Muscle of back (tissue), 11 donors: ENCODE results near the gene GNLY. TPM values are rescaled to one million over a fixed set of nuclear protein-coding genes. Genes with fewer than 3 reads are reported as not detected.
"Not testable (repeated sequence)": the region's sequence is repeated elsewhere in the genome, so short reads cannot be mapped to it uniquely, and the experiment has no call there.

Source experiments
- DNase-seq, 3 donors: peaks; one replicate each; pipeline versions ENCODE4 v3.0.0 to v3.0.0-alpha.2; 2013
- polyA plus RNA-seq, 10 donors: library from polyadenylated mRNA; unstranded; fragments of 120-200 nt; gene quantifications; one replicate each; pipeline ENCODE4 v1.2.1, GENCODE V29; 2013; ENCODE audit not compliant: insufficient read length in 10 of 10

Gene GNLY
- polyA plus RNA-seq, 10 donors: 0.50 to 3.6 (median 1.0) TPM

DNA sequence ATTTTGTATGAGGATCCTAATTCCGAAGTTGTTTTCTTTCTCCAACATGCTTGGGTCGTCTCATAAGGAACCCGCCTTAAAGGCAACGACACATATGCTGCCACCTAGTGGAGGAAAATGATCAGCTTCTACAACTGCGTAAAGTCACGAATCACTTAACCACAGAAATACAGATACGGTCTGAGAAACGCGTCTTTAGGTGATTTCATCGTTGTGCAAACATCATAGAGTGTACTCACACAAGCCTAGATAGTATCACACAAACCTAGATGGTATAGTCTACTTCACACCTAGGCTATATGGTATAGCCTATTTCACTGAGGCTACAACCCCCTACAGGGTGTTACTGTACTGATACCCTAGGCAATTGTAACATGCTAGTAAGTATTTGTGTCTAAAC is 13.1 kb downstream of the GNLY start:
- peak; percentile 78 to 87 (median 79) for DNase-seq

DNA sequence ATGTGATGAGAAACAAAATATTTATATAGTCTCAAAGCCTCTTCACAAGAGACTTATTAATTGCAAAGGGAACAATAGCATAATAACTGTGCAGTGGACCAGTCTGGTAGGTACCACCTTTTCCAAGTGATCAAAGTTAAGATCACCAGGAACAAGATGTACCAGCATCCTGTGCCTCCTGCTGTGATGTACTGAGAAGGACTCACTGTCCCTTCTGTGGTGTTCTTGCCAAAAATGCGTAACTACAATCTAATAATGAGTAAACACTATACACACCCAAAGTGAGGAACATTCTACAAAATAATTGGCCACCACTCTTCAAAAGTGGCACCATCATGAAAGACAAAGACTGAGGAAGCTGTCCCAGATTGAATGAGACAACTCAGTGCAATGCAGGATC is 14.5 kb downstream of the GNLY start:
- DNase-seq: no peak

GRCh38 chr2:85709401-85709811 is 15.2 kb downstream of the GNLY start:
- peak in 1 of 3 donors; percentile 22 for DNase-seq

GRCh38 chr2:85710687-85711577 is 16.8 kb downstream of the GNLY start:
- no peak for DNase-seq

GRCh38 chr2:85711578-85712060 is 17.5 kb downstream of the GNLY start:
- DNase-seq: no peak

- no peak for DNase-seq
Measured at GRCh38 chr2:85712336-85712735, 18.2 kb downstream of the GNLY start.

DNA sequence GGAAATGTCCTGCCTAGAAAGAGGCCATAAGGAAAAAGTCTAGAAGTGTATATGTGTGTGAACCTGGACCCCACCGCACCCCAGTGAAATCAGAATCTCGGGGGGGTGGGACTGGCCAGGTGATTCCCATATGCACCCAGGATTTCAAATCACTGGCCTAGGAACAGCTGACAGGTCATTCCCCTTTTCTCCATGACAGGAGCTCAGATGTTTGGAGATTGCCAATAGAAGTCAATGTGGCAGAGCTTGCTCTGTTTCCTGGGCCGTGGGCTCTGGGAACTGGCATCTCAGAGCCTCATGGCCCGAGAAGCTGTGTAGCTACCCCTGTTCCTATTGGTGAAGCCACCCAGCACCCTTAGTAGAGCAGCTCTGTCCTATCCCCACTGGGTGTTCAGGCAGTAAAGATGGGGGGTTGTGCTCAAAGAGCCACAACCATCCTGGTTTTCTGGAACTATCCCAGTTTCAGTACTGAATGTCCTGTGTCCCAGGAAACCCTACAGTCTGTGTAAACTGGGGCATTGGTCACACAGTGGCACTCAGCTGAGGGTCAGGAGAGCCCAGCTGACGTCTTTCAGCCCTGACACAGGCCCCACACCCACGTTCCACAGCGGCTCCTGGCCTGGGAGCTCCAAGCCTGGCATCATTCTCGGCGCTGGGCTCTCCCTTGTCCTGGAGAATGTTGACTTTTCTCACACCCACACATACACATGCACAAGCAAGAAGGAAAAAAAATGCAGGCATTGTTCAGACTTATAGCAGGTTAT is 18.9 kb downstream of the GNLY start:
- DNase-seq: no peak

GRCh38 chr2:85713836-85714235 is 19.7 kb downstream of the GNLY start:
- DNase-seq: no peak

DNA sequence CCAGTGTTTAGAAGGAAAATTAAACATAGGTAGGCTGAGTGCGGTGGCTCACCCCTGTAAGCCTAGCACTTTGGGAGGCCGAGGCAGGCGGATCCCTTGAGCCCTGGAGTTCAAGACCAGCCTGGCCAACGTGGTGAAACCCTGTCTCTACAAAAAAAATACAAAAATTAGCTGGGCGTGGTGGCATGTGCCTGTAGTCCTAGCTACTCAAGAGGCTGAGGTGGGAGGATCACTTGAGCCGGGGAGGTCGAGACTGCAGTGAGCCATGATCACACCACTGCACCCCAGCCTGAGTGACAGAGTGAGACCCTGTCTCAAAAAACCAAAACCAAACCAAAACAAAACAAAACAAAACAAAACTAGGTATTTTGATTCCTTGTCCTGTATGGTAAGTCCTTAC is 20.3 kb downstream of the GNLY start:
- DNase-seq: not testable (repeated sequence)

- DNase-seq: no peak
Measured at GRCh38 chr2:85714841-85715240, 20.7 kb downstream of the GNLY start.

DNA sequence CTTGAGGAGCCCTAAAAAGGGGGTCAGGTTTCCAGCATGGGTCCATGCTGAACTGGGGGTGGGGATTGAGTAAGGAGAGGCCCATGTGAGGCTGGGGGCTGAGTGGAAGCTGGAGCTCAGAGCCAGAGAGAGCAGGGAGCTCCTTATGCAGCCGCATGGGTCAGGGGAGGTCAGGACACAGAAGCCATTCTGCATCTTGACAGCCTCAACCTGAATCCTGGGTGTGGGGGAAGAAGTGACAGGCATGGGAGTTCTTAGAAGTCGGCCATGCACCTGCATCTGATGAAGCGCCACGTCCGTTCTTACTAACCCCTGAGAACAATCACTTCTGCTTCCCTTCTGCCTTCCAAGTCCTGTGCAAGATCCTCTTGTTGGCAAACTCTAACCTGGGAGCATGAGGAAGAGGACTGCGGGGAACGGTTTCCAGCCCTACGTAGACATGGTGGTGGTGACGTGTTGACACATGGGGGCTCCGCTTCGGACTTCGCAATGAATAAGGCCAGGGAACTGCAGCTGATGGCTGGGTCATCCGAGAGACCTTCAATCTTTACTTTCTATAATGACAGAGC is 22.3 kb downstream of the GNLY start:
- no peak for DNase-seq

DNA sequence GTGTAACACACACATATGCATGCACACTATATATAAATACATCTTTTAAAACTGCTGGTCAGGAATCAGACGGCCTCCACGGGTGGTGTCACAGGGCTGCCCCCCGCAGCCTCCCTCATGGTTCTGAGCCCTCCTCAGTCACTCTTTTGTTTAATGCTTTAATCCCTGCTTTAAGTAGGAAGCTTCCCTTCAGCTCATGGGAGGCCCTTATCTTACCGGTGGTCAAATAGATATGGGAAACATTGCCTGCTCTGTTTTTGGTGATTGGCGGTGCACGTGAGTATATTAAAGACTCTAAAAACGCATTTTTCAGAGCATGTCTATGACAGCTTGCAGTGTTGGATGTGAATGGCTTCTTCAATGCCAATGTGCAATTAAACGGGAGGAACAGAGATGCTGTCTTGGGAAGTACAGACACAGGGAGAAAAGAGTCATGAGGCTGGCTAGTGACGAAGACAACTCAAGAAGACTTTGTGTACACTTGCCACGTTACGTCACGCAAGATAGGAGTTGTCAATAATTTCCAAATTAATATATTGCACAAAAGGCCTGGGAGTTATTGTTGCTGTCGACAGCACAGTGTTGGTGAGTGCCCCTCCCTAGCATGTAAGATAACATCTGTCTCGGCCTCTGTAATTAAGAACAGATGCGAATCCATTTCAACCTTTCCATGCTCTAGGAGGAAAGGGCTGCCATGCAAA is 23.3 kb downstream of the GNLY start:
- peak in 1 of 3 donors; percentile 66 for DNase-seq

- no peak for DNase-seq
Measured at GRCh38 chr2:85718009-85718391, 23.8 kb downstream of the GNLY start.

- no peak for DNase-seq
Measured at GRCh38 chr2:85718885-85719492, 24.8 kb downstream of the GNLY start.

DNA sequence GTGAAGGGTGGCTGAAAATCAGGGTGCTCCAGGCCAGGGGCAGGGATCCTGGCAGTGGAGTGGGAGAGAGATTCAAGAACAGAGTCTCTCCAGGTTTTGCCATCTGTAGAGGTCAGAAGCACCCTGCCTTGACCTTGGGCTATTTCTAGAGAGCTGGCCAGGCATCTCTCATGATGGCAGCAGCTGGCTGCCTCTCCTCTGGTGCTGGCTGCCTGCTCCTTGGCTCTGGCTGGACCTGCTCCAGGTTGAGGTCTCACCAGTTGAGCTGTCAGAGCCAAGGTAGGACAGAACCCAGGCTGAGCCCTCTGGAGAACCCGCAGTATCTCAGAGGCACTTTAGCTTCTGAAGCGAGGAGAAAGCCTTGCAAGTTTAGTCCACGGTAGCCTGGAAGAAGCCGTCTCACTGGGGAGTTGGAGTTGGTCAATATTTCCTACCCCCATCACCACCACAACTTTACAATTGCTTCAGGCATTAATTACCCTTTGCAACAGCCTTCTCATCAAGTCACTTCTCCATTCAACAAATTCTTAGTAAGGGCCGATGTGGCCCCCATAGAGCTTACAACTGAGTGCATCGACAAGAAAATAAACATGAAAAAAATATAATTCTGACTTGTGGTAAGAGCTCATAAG is 25.6 kb downstream of the GNLY start:
- no peak for DNase-seq

GRCh38 chr2:85720533-85720932 is 26.4 kb downstream of the GNLY start:
- no peak for DNase-seq

DNA sequence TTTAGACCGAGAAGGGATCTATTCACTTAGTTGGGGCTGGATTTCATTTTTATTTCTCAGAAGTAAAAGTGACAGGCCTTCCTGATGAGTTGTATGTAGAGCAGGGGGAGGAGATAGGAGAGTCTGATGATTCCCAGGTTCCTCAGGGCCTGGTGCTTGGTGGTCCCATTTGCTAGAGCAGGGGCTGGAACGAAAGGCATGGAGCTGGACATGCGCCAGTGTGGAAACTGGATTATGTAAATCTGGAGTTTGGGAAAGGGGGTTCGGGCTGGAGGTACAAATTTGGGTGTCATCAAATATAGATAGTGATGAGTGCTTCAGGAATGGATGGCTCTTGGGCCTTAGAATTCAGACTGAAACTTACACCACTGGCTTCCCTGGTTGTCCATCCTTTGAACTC is 27.5 kb downstream of the GNLY start:
- DNase-seq: no peak

GRCh38 chr2:85722519-85722918 is 28.4 kb downstream of the GNLY start:
- no peak for DNase-seq

GRCh38 chr2:85723707-85724360 is 29.7 kb downstream of the GNLY start:
- no peak for DNase-seq

GRCh38 chr2:85724731-85725181 is 30.6 kb downstream of the GNLY start:
- DNase-seq: no peak
